DMS153 treated with DMSO at 0.1 percent for 48 hours (cell line): ENCODE measurements around the gene PCED1B.
"Not testable (repeated sequence)": the region's sequence is repeated elsewhere in the genome, so short reads cannot be mapped to it uniquely, and the experiment has no call there.

Experiments used
- DNase-seq: peaks from one replicate; lab custom pipeline; 2025; ENCODE audit not compliant: unreplicated experiment; lab: John Stamatoyannopoulos, UW

The PCED1B gene

DNA sequence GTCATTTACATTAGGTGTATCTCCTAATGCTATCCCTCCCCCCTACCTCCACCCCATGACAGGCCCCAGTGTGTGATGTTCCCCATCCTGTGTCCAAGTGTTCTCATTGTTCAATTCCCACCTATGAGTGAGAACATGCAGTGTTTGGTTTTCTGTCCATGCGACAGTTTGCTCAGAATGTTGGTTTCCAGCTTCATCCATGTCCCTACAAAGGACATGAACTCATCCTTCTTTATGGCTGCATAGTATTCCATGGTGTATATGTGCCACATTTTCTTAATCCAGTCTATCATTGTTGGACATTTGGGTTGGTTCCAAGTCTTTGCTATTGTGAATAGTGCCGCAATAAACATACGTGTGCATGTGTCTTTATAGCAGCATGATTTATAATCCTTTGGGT, 37.9 kb downstream of the PCED1B start:
- DNase-seq, result not testable (repeated sequence)

DNA sequence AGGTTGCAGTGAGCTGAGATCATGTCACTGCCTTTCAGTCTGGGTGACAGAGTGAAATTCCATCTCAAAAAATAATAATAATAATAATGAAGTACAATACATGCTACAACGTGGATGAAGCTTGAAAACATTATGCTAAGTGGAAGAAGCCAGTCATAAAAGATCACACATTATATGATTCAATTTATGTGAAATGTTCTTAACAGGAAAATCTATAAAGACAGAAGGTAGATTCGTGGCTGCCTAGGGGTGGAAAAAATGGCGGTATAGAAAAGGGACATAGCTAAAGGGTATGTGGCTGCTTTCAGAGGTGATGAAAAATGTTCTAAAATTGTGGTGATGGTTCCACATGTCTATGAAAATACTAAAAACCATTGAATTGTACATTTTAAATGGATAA, 41.3 kb downstream of the PCED1B start:
- DNase-seq, result no peak

DNA sequence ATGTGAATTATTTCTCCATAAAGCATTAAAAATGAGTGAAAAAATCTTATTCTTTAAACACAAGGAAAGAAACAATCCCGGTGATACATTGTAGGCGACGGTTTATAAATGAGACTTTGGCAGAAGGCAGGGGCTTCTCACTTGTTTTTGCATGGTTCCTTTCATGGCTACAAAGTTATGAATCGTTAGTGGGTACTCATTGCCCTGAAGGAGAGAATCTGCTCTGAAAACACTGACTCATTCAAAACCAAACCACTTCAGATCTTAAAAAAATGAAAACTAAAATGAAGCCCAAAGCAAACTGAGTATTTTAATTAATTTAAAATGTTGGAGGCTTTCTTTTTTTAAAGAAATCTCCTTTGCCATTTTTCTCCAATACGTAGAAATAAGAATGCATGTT, 41.7 kb downstream of the PCED1B start:
- no peak for DNase-seq

DNA sequence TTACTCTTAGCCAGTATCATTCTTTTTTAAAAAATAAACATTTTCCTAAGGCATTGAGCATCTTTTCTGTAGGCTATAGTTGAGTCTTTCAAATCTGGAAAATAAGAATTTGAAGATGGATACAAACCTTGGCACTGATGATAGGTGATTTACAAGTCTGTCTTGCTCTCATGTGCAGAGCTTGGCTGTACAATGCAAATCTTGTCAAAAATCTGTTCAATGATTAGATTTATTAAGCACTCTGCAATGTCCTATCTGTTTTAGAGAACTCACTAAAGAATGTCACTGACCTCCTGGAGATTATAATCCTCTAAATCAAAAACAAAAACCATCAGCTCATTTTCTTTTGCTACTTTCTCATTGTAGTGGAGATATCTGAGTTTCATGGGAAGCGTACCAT, 43.2 kb downstream of the PCED1B start:
- no peak for DNase-seq

DNA sequence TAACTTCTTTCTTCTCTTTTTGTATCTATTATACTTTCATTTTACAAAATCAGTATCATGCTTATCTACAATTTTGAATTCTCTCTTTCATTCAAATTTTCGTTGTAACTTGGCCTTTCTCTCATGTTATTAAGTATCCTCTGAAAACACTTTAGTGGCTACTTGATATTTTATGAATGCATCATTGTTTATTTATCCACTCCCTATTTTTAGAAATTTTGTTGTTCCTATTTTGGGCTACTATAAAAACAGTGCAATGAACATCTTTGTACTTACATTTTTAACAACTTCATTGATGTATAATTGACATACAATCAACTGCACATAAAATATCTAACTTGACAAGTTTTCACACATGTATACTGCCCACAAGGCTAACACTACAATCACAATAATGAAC, 44.3 kb downstream of the PCED1B start:
- no peak for DNase-seq

DNA sequence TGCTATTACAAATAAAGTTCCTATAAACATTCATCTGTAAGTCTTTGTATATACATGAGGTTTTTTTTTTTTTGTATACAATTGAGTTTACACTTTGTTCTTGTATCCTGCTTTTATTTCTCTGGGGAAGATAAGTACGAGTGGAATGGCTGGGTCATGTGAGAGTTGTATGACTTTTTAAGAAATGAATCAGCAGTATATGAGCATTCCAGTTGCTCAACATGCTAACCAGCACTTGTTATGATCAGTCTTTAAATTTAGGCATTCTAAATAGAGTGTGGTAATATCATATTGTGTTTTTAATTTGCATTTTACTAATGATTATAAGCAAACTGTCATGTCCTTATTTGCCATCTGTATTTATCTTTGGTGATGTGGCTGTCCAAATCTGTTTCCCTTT, 45.0 kb downstream of the PCED1B start:
- DNase-seq, result no peak

DNA sequence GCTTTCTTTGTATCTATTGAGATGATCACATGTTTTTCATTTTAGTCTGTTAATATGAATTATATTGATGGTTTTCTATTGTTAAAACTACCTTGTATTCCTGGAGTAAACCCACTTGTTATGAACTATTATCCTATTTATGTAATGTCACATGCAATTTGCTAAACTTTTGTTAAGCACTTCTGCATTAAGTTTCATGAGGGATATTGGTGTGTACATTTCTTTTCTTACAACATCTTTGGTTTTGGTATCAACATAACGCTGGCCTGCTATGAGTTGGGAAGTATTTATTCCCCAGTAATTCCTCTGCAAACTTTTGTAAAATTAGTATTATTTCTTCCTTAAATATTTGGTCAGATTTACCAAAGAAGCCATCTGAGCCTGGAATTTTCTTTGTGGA, 46.8 kb downstream of the PCED1B start:
- DNase-seq, result no peak

DNA sequence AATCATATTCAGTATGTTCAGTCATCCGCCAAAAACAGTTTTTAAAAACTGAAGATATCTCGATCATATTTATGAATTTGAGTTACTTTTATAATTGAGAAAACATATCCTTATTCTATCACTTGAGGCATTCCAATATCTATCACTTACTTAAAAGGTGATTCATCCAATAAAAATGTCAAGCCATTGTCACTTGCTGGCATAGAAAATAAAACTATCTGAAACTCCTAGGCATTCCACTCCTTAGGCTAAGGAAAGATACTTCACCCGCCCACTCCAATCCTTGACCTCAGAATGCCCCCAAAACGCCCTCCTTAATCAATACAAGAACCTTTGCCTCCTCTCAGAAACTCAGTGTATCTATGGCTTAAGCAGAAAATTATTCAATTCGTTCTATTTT, 51.6 kb downstream of the PCED1B start:
- DNase-seq, result no peak

DNA sequence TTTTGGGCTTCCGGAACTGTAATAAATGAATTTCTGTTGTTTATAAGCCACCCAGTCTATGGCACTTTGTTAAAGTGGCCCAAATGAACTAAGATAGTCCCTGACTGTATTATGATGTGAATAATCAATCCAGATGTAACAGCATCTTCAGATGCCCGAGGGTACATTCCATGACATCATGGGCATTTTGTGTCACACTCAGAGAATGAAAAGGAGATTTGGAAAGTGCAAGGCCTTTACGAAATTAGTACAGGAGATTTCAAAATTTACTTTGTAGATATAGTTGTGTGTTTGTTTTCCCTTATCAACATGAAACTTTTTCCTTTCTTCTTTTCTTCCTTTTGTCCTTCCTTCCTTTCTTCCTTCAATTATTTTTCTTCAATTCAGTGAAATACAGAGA, 54.6 kb downstream of the PCED1B start:
- no peak for DNase-seq

DNA sequence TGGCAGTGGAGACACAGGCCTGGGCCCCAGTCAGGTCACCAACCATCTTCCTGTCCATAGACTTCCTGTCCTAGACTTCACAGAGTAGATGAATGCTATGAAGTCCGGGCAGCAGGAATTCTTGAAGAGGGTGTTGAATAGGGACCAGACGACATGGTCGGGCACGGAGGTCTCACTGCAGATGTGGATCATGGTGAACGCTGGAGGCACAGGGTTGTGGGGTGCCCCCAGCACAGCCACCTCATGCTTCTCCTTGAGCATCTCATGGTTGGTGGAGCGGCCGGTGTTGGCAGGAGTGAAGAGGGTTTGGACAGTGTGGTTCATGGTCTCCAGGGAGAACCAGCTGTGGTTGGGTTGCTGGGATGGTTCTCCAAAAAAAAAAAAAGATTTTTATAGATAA, 56.2 kb downstream of the PCED1B start:
- DNase-seq, result no peak

DNA sequence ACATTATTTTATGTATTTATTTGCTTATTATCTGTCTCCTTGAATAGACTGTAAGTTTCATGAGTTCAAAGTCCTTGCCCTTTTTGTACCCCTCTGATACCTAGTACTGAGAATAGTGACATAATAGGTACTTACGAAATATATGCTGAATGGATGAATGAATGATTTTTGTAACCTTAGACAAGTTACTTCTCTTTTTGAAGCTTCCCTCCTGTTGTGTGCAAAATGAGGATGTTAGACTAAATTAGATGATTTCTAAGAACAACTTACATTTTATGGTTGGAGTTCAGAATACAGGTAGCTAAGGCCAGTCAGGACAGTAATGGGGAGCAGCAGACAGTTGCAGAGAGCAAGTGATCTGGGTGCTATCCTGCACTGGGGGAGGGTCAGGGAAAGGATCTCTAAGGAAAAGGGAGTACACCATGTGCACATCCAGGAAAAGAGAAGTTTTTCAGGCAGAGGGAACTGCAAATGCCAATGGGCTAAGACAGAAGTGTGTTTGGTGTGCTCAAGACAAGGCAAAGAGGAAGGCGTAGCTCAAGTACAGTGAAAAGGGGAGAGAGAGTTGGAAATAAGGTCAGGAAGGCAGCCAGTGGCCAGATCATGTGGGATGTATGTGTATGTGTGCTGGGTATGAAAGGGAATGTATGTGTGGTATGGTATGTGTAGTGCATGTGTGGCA, 59.7 kb downstream of the PCED1B start:
- DNase-seq, result no peak

DNA sequence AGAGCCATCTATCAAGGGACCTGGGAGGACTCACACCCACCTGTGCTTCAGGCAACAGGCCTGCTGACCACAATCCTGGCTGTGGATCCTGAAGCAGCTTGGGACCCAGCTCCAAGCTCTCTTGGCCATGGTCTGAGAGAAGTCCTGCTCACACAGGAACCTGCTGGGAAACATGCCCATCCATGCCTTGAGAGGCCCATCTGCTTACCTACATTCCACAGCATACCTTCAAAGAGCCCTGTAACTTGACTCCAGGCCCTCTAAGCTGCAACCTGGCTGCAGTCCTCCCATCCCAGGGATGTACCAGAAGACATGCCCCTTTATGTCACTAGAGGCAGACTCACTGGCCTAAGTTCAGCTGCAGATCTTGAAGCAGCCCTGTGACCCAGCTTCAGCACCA, 62.0 kb downstream of the PCED1B start:
- DNase-seq, result no peak

DNA sequence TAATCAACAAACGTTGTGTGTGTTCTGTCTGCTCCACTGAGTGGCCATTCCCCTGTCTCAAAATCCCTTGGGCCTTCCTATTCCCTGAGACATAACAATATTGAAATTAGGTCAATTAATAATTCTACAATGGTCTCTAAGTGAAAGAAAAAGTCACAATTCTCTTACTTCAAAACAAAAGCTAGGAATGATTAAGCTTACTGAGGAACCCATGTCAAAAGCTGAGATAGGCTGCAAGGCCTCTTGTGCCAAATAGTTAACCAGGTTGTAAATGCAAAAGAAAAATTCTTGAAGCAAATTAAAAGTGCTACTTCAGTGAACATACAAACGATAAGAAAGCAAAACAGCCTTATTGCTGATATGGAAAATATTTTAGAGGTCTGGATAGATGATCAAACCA, 65.3 kb downstream of the PCED1B start:
- no peak for DNase-seq

DNA sequence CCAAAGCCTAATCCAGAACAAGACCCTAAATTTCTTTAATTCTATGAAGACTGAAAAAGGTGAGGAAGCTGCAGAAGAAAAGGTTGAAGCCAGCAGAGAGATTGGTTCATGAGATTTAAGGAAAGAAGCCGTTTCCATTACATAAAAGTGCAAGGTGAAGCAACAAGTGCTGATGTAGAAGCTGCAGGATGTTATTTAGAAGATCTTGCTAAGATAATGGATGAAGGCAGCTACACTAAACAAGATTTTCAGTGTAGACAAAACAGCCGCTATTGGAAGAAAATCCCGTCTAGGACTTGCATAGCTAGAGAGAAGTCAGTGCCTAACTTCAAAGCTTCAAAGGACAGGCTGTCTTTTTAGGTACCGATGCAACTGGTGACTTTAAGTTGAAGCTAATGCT, 65.8 kb downstream of the PCED1B start:
- no peak for DNase-seq

DNA sequence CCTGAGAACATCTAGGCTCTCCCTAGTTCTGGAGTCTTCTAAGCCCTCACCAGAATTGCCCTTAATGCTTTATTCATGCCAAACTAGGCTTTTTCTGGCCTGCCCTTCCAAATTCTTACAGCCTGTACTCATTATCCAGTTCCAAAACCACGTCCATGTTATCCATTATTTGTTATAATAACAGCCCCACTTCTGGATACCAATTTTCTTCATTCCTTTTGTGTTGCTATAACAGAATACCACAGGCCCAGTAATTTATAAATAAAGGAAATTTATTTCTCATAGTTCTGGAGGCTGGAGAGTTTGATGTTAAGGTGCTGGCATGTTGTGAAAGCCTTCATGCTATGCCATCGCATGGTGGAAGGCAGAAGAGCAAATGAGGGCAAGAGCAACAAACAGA, 68.3 kb downstream of the PCED1B start:
- DNase-seq, result no peak

DNA sequence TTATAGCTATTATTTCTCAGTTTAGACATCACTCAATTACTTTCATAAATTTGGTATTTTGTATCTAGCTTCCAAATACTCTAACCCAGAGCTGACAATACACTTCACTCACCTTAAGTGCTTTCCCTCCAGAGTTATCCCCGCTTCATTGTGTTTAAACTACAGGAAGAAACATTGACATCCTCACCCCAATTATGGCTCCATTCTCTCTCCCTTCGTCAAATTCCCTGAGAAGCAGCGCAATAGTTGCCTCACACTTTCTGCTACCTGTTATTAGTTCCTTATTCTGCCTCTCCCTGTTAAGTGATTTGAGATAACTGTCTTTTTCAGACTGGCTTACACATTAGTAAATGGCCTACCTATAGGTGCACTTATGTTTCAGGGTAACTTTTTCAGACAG, 69.7 kb downstream of the PCED1B start:
- no peak for DNase-seq

DNA sequence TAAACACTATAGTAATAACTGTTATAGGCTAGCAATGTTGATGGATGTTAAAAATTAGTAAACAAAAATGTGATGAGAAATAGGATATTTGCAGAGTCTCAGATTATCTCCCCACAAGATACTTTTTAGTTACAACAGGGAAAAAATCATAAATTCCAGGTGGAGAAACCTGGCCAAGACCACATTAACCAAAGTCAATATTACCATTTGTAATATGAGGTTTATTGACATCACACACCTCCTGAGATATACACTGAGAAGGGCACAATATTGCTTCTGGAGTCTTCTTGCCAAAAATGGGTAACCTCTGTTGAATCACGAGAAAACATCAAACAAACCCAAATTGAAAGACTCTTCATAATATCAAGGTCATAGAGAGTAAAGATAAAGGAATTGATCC, 72.7 kb downstream of the PCED1B start:
- DNase-seq, result no peak

DNA sequence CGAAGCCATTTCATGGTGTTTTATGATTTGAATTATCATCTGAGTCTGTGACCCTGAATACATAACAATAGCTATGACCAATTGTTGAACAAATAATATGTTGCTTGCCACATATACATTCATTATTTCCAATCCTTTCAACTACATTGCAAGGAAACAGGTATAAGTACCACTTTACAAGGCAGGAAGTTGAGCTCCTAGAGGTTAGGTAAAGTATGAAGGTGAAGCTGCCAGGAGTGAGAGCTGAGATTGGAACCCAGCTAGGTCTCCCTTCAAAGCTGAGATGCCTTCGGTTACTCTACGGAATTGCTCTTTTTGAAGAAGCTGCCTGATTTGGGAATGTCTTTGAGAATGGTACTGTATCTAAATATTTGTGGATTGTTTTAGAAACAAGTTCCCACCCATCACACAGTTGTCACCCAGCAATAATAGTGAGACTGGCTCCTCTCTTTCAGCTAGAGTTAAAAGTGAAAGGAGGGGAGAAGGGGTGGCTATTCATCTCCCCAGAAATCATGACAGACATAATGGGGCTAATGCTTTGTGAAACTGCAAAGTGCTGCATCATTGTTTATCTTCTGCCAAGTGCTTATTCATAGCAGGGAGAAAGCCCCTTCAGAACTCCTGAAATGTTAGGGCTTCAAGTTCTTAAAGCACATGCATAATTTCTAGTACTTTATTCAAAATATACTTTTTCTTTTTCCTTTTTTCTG, 76.2 kb downstream of the PCED1B start:
- no peak for DNase-seq

DNA sequence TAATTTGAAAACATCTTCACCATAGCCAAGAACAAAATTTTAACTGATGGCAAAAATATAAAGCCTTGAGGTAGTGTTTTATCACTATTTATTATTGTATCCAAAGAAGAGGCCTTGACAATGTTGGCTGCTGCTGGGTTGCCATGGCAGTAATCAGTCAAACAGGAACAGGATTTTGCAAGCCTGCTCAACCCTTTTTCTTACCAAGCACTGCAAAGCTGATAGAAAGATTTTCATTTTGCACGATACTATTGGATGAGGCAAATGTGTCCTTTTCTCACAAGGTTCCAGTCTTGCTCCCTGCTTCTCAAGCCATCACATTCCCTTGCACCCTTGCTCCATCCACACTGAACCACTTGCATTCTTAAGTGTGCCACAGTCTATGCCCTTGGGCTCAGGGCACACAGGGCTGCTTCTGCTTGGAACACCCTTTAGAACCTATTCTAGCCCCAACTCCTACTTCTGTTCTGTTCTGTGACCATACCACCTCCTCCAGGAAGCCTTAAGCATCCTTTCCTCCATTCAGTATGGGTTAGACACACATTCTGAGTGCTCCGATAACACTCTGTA, 76.8 kb downstream of the PCED1B start:
- DNase-seq, result peak; percentile 47

DNA sequence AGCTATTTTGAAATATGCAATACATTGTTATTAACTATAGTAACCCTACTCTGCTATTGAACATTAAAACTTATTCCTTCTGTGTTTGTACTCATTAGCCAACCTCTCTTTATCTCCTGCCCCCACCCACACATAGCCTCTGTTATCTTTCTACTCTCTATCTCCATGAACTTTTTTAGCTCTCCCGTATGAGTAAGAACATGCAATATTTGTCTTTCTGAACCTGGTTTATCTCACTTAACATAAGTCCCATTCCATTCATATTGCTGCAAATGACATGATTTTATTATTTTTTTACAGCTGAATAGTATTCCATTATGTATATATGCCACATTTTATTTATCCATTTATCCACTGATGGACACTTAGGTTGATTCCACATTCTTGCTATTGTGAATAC, 79.4 kb downstream of the PCED1B start:
- DNase-seq, result no peak

DNA sequence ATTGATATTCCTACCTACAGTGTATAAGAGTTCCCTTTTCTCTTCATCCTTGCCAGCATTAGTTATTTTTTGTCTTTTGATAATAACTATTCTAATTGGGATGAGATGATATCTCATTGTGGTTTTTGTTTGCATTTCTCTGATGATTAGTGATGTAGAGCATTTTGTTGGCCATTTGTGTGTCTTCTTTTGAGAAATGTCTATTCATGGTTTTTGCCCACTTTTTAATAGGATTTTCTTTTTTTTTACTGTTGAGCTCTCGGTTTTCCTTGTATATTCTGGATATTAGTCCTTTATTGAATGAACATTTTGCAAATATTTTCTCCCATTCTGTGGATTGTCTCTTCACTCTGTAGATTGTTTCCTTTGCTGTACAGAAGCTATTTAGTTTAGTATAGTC, 79.9 kb downstream of the PCED1B start:
- no peak for DNase-seq

DNA sequence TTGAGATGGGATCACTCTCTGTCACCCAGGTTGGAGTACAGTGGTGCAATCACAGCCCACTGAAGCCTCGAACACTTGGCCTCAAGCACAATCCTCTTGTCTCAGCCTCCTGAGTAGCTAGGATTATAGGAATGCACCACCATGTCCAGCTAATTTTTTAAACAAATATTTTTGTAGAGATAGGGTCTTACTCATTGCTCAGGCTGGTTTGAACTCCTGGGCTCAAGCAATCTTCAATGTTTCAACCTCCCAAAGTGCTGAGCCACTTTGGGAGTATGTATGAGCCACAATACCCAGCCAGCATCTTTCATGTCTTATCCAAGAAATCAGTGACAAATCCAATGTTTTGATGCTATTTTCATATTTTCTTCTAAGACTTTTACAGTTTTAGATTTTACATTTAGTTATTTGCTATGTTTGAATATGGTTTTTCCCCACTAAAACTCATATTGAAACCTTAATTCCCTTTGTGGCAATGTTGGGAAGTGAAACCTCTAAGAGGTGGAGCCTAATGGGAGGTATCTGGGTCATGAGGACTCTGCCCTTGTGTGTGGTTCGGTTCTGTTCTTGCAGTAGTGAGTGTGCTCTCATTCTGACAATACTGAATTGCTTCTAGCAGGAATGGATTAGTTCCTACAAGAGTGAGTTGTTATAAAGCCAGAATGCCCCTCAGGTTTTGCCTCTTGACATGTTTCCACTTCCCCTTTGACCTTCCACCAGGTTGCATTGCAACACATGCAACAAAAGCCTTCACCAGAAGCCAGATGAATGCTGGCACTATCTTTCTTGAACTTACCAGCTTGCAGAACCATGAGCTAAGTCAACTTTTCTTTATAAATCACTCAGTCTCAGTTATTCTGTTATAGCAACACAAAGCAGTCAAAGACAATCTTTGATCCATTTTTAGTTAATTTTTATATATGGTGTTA, 81.2 kb downstream of the PCED1B start:
- no peak for DNase-seq
